ENCODE results near the gene AP3M1.

The AP3M1 gene

GRCh38 chr10:74079028-74079935 lies 71.3 kb downstream of the AP3M1 start:
- Histone ChIP-seq H3K36me3 (ENCODE audit: control insufficient read depth, insufficient read depth, low read length) (peaks cover 57% of the 10 kb centered on the region), H3K9ac (ENCODE audit: low read length) (no peak overlapping the region), H3K27me3 (ENCODE audit: control insufficient read depth, insufficient read depth, low read length) (no peaks in the 10 kb centered on the region), H3K4me1 (ENCODE audit: control insufficient read depth, insufficient read depth, low read length) (peaks cover 50% of the 10 kb centered on the region), H3K27ac (ENCODE audit: low read depth, low read length) (peak overlapping the region; percentile 61), H3K4me3 (ENCODE audit: low read depth, low read length) (no peak overlapping the region; the same call in 1 of the 2 replicates), H3K9me3 (ENCODE audit: control insufficient read depth, insufficient read depth, low read depth, low read length) (no peaks in the 10 kb centered on the region)

GRCh38 chr10:74078037-74078436 lies 72.6 kb downstream of the AP3M1 start:
- no peaks in the 10 kb centered on the region for H3K27me3 ChIP-seq (ENCODE audit: control insufficient read depth, insufficient read depth, low read length)
- H3K9me3 ChIP-seq (ENCODE audit: control insufficient read depth, insufficient read depth, low read depth, low read length), result no peaks in the 10 kb centered on the region
- peaks cover 64% of the 10 kb centered on the region for H3K36me3 ChIP-seq (ENCODE audit: control insufficient read depth, insufficient read depth, low read length)
- peak overlapping the region; percentile 61 for H3K27ac ChIP-seq (ENCODE audit: low read depth, low read length)
- no peak overlapping the region for H3K4me3 ChIP-seq (ENCODE audit: low read depth, low read length)
- no peak overlapping the region for H3K9ac ChIP-seq (ENCODE audit: low read length)
- H3K4me1 ChIP-seq (ENCODE audit: control insufficient read depth, insufficient read depth, low read length), result peaks cover 50% of the 10 kb centered on the region

GRCh38 chr10:74077416-74077815 lies 73.2 kb downstream of the AP3M1 start:
- Histone ChIP-seq H3K9me3 (ENCODE audit: control insufficient read depth, insufficient read depth, low read depth, low read length) (no peaks in the 10 kb centered on the region), H3K4me3 (ENCODE audit: low read depth, low read length) (no peak overlapping the region), H3K4me1 (ENCODE audit: control insufficient read depth, insufficient read depth, low read length) (peaks cover 50% of the 10 kb centered on the region), H3K9ac (ENCODE audit: low read length) (no peak overlapping the region), H3K36me3 (ENCODE audit: control insufficient read depth, insufficient read depth, low read length) (peaks cover 64% of the 10 kb centered on the region), H3K27ac (ENCODE audit: low read depth, low read length) (no peak overlapping the region), H3K27me3 (ENCODE audit: control insufficient read depth, insufficient read depth, low read length) (no peaks in the 10 kb centered on the region)

GRCh38 chr10:74076961-74077360 lies 73.7 kb downstream of the AP3M1 start:
- Histone ChIP-seq H3K36me3 (ENCODE audit: control insufficient read depth, insufficient read depth, low read length) (peaks cover 60% of the 10 kb centered on the region), H3K4me1 (ENCODE audit: control insufficient read depth, insufficient read depth, low read length) (peaks cover 50% of the 10 kb centered on the region), H3K27ac (ENCODE audit: low read depth, low read length) (no peak overlapping the region), H3K4me3 (ENCODE audit: low read depth, low read length) (no peak overlapping the region), H3K27me3 (ENCODE audit: control insufficient read depth, insufficient read depth, low read length) (no peaks in the 10 kb centered on the region), H3K9ac (ENCODE audit: low read length) (no peak overlapping the region), H3K9me3 (ENCODE audit: control insufficient read depth, insufficient read depth, low read depth, low read length) (no peaks in the 10 kb centered on the region)

GRCh38 chr10:74075906-74076305 lies 74.7 kb downstream of the AP3M1 start:
- Histone ChIP-seq H3K4me3 (ENCODE audit: low read depth, low read length) (no peak overlapping the region), H3K36me3 (ENCODE audit: control insufficient read depth, insufficient read depth, low read length) (peaks cover 65% of the 10 kb centered on the region), H3K27me3 (ENCODE audit: control insufficient read depth, insufficient read depth, low read length) (no peaks in the 10 kb centered on the region), H3K9me3 (ENCODE audit: control insufficient read depth, insufficient read depth, low read depth, low read length) (no peaks in the 10 kb centered on the region), H3K9ac (ENCODE audit: low read length) (no peak overlapping the region), H3K4me1 (ENCODE audit: control insufficient read depth, insufficient read depth, low read length) (peaks cover 55% of the 10 kb centered on the region), H3K27ac (ENCODE audit: low read depth, low read length) (no peak overlapping the region)

- H3K27me3 ChIP-seq (ENCODE audit: control insufficient read depth, insufficient read depth, low read length), result no peaks in the 10 kb centered on the region
- H3K27ac ChIP-seq (ENCODE audit: low read depth, low read length), result no peak overlapping the region
- H3K4me1 ChIP-seq (ENCODE audit: control insufficient read depth, insufficient read depth, low read length), result peaks cover 32% of the 10 kb centered on the region
- H3K36me3 ChIP-seq (ENCODE audit: control insufficient read depth, insufficient read depth, low read length), result peaks cover 70% of the 10 kb centered on the region
- no peaks in the 10 kb centered on the region for H3K9me3 ChIP-seq (ENCODE audit: control insufficient read depth, insufficient read depth, low read depth, low read length)
- H3K9ac ChIP-seq (ENCODE audit: low read length), result no peak overlapping the region
- no peak overlapping the region for H3K4me3 ChIP-seq (ENCODE audit: low read depth, low read length)
These were observed 78.1 kb downstream of the AP3M1 start for GRCh38 chr10:74072503-74072902.

GRCh38 chr10:74071157-74071556 lies 79.5 kb downstream of the AP3M1 start:
- Histone ChIP-seq H3K36me3 (ENCODE audit: control insufficient read depth, insufficient read depth, low read length) (peaks cover 63% of the 10 kb centered on the region), H3K9me3 (ENCODE audit: control insufficient read depth, insufficient read depth, low read depth, low read length) (no peaks in the 10 kb centered on the region), H3K4me1 (ENCODE audit: control insufficient read depth, insufficient read depth, low read length) (peaks cover 21% of the 10 kb centered on the region), H3K27ac (ENCODE audit: low read depth, low read length) (no peak overlapping the region), H3K9ac (ENCODE audit: low read length) (no peak overlapping the region), H3K4me3 (ENCODE audit: low read depth, low read length) (no peak overlapping the region), H3K27me3 (ENCODE audit: control insufficient read depth, insufficient read depth, low read length) (no peaks in the 10 kb centered on the region)
